Brain microvascular endothelial cell (primary cell): ENCODE results near the gene CFAP65.

ENCODE experiments used
- DNase-seq: peaks from one replicate; pipeline ENCODE4 v3.0.0-alpha.2; 2020
- H3K27ac ChIP-seq: fragments of 250-450 bp; sonication (Bioruptor Pico); 2 replicates; pipeline ENCODE4 v1.5.1; 2020; ENCODE audit warnings: mild to moderate bottlenecking, moderate library complexity
- H3K27me3 ChIP-seq: fragments of 250-450 bp; sonication (Bioruptor Pico); replicated peaks from 2 replicates; pipeline ENCODE4 v1.5.1; 2020; ENCODE audit warnings: mild to moderate bottlenecking
- H3K36me3 ChIP-seq: fragments of 250-450 bp; sonication (Bioruptor Pico); replicated peaks from 2 replicates; pipeline ENCODE4 v1.5.1; 2020; ENCODE audit warnings: mild to moderate bottlenecking
- H3K4me3 ChIP-seq: 2 replicates; pipeline ENCODE4 v1.5.1; 2011; ENCODE audit warnings: low read depth, mild to moderate bottlenecking, control low read depth, low read length, moderate library complexity
- CTCF ChIP-seq: IDR thresholded peaks from 2 replicates; pipeline ENCODE4 v1.5.1; 2011; ENCODE audit warnings: low read depth, mild to moderate bottlenecking, moderate library complexity, low read length, control low read depth, inconsistent platforms; ENCODE audit errors: missing control alignments
- in situ Hi-C: cut with HindIII; loops from 2 replicates; pipeline ENCODE4 v1.10.0; 2017; ENCODE audit warnings: low sequenced_read_pairs, low pct_ligation_motif_present

Gene CFAP65

GRCh38 chr2:219086196-219086595, 44.9 kb upstream of the CFAP65 start:
- in situ Hi-C loops: no loop called here
- no peak for TF ChIP-seq CTCF
- Histone ChIP-seq H3K36me3 (no peaks in the 10 kb centered on the region), H3K27me3 (no peaks in the 10 kb centered on the region), H3K4me3 (no peak overlapping the region), H3K27ac (no peak overlapping the region)
- no peak for DNase-seq

GRCh38 chr2:219084791-219085190, 43.5 kb upstream of the CFAP65 start:
- Histone ChIP-seq H3K27ac (no peak overlapping the region), H3K36me3 (no peaks in the 10 kb centered on the region), H3K27me3 (no peaks in the 10 kb centered on the region), H3K4me3 (no peak overlapping the region)
- in situ Hi-C loops: no loop called here
- no peak for TF ChIP-seq CTCF
- DNase-seq: no peak

- in situ Hi-C loops: no loop called here
- H3K27ac ChIP-seq: no peak overlapping the region
- H3K27me3 ChIP-seq: no peaks in the 10 kb centered on the region
- no peak for TF ChIP-seq CTCF
- H3K4me3 ChIP-seq: no peak overlapping the region
- no peaks in the 10 kb centered on the region for H3K36me3 ChIP-seq
- DNase-seq: no peak
Measured at GRCh38 chr2:219082332-219082958, 41.1 kb upstream of the CFAP65 start.

GRCh38 chr2:219081701-219082331, 40.5 kb upstream of the CFAP65 start:
- no peak overlapping the region for H3K27ac ChIP-seq
- no peak for TF ChIP-seq CTCF
- no peak for DNase-seq
- no peaks in the 10 kb centered on the region for H3K27me3 ChIP-seq
- no peaks in the 10 kb centered on the region for H3K36me3 ChIP-seq
- no peak overlapping the region for H3K4me3 ChIP-seq
- in situ Hi-C loops: no loop called here

- H3K27ac ChIP-seq: no peak overlapping the region
- no peak for DNase-seq
- no peaks in the 10 kb centered on the region for H3K27me3 ChIP-seq
- no peak for TF ChIP-seq CTCF
- peaks cover under 1% of the 10 kb centered on the region for H3K36me3 ChIP-seq
- no peak overlapping the region for H3K4me3 ChIP-seq
- in situ Hi-C loops: no loop called here
Measured at GRCh38 chr2:219081096-219081495, 39.8 kb upstream of the CFAP65 start.

- Histone ChIP-seq H3K27ac (no peak overlapping the region), H3K27me3 (no peaks in the 10 kb centered on the region), H3K4me3 (no peak overlapping the region), H3K36me3 (peaks cover 3% of the 10 kb centered on the region)
- DNase-seq: peak; percentile 42
- no peak for TF ChIP-seq CTCF
- in situ Hi-C loops: no loop called here
Measured at GRCh38 chr2:219079417-219079816, 38.1 kb upstream of the CFAP65 start.
